ENCODE results near the gene CEP104. TPM values are rescaled to one million over a fixed set of nuclear protein-coding genes. Genes with fewer than 3 reads are reported as not detected.

Gene CEP104
- total RNA-seq, 1 experiment from 2014 or later = 44.1 TPM

GRCh38 chr1:3776231-3776961 is 80.6 kb downstream of the CEP104 start:
- no peak for DNase-seq (ENCODE audit: low read depth, low spot score)
- no peaks in the 10 kb centered on the region for H3K27me3 ChIP-seq (ENCODE audit: insufficient read depth, low read length)
- RAD21 ChIA-PET (ENCODE audit: low non-redundant PET in 1 of 2, low total read pairs in 2 of 2, uncharacterized antibody in 2 of 2, unreplicated experiment in 2 of 2) = no interaction called here
- no peak for TF ChIP-seq CTCF (IDR thresholded peaks at IDR 0.05 in 2 of 3, conservative IDR thresholded peaks at IDR 0.05 in 1 of 3; ENCODE audit: borderline replicate concordance in 1 of 3, insufficient read depth in 1 of 3, low read depth in 2 of 3, low read length in 2 of 3)
- TF ChIP-seq ZFX (IDR thresholded peaks at IDR 0.05) = peak; percentile 26; the same call in 1 of the 2 replicates
- no peak for TF ChIP-seq JUND (IDR thresholded peaks at IDR 0.05)
- peak; percentile 8; the same call in 1 of the 2 replicates for TF ChIP-seq POLR2AphosphoS5 (IDR thresholded peaks at IDR 0.05; ENCODE audit: low read depth, low read length)
- H3K4me1 ChIP-seq (ENCODE audit: control insufficient read depth in 1 of 2, insufficient read depth in 2 of 2, low read length in 2 of 2) = peaks cover 29 to 41% of the 10 kb centered on the region in 2 experiments
- peak overlapping the region; percentile 39 for H3K9ac ChIP-seq (ENCODE audit: low read length)
- no peaks in the 10 kb centered on the region for H3K79me2 ChIP-seq (ENCODE audit: insufficient read depth, low read length)
- CTCF ChIA-PET = interaction anchor here (0.7 to 2.3 kb wide), 9 partner anchors 8 to 323 kb away, joined by 3 to 10 read pairs (median 3); partner anchors contain the start of gene LRRC47
- H4K20me1 ChIP-seq (ENCODE audit: insufficient read depth) = no peaks in the 10 kb centered on the region
- POLR2A ChIA-PET = no interaction called here
- peak overlapping the region; percentile 30; the same call in 1 of the 2 replicates for H3K27ac ChIP-seq (ENCODE audit: low read depth, low read length)
- no peak overlapping the region for H2AFZ ChIP-seq (ENCODE audit: low read depth, low read length, poor library complexity, severe bottlenecking)
- BruUV-seq (replicated peaks) = no TSS peak
- H3K4me2 ChIP-seq (ENCODE audit: low read length) = peak overlapping the region; percentile 51
- H3K4me3 ChIP-seq (replicated peaks in 1 of 2; ENCODE audit: low read depth in 1 of 2, low read length in 2 of 2) = no peak overlapping the region
- H3K9me3 ChIP-seq (ENCODE audit: control insufficient read depth in 1 of 2, insufficient read depth in 1 of 2, low read depth in 1 of 2, low read length in 2 of 2) = no peaks in the 10 kb centered on the region
- no peaks in the 10 kb centered on the region for H3K9me2 ChIP-seq (ENCODE audit: insufficient read depth)
- ATAC-seq = peak; percentile 2
- peaks cover 8 to 15% of the 10 kb centered on the region in 2 experiments; a peak in 3 of 4 replicates for H3K36me3 ChIP-seq (ENCODE audit: control insufficient read depth in 1 of 2, insufficient read depth in 2 of 2, low read length in 2 of 2)
- intact Hi-C loops (cut with micrococcal nuclease) = loop anchor here (1.0 kb wide), 1 partner anchor 25 kb away; no protein-coding TSS in a partner anchor

All from HCT116 (cell line).